ENCODE results near the gene KCTD19. TPM values are rescaled to one million over a fixed set of nuclear protein-coding genes. Genes with fewer than 3 reads are reported as not detected.

Gene KCTD19
- total RNA-seq, 3 donors from 2014 or later = 0.05 TPM; not detected in 2

- TF ChIP-seq CTCF (IDR thresholded peaks at IDR 0.05) = no peak
- ATAC-seq (no peak), DNase-seq (no peak)
- Histone ChIP-seq H3K4me1 (ENCODE audit: low read depth) (peaks cover 5% of the 10 kb centered on the region), H3K4me3 (no peak overlapping the region), H3K9me3 (no peaks in the 10 kb centered on the region), H3K36me3 (ENCODE audit: low read depth) (no peaks in the 10 kb centered on the region)
- intact Hi-C loops (cut with DNase I, micrococcal nuclease) = no loop called here
Measured at GRCh38 chr16:67280090-67281015, 46.2 kb downstream of the KCTD19 start.

- peak; percentile 74 for TF ChIP-seq CTCF (IDR thresholded peaks at IDR 0.05)
- DNase-seq = peak; percentile 82 to 89 (median 85)
- H3K9me3 ChIP-seq = no peaks in the 10 kb centered on the region
- intact Hi-C loops (cut with DNase I, micrococcal nuclease) = no loop called here
- peaks cover 5% of the 10 kb centered on the region for H3K4me1 ChIP-seq (ENCODE audit: low read depth)
- no peaks in the 10 kb centered on the region for H3K36me3 ChIP-seq (ENCODE audit: low read depth)
- peak; percentile 97 for ATAC-seq
- peak within 1 kb of the TSS; percentile 67 for H3K4me3 ChIP-seq
Measured at GRCh38 chr16:67279296-67280089, 47.0 kb downstream of the KCTD19 start, which contains the start of gene PLEKHG4. Gene PLEKHG4, plus strand, starts transcription at chr16:67279532. Its CDS starts 513 bp downstream, at chr16:67280045.

- Histone ChIP-seq H3K36me3 (ENCODE audit: low read depth) (no peaks in the 10 kb centered on the region), H3K4me1 (ENCODE audit: low read depth) (peaks cover 5% of the 10 kb centered on the region), H3K4me3 (peak overlapping the region; percentile 67), H3K9me3 (no peaks in the 10 kb centered on the region)
- no peak for TF ChIP-seq CTCF (IDR thresholded peaks at IDR 0.05)
- peak; percentile 49 for ATAC-seq
- intact Hi-C loops (cut with DNase I, micrococcal nuclease) = no loop called here
- DNase-seq = peak in 2 of 3 donors; percentile 49 to 68
Measured at GRCh38 chr16:67278773-67279295, 47.7 kb downstream of the KCTD19 start.

GRCh38 chr16:67277999-67278772 is 48.4 kb downstream of the KCTD19 start:
- peak in 2 of 3 donors; percentile 16 to 54 for DNase-seq
- Histone ChIP-seq H3K4me1 (ENCODE audit: low read depth) (peaks cover 5% of the 10 kb centered on the region), H3K36me3 (ENCODE audit: low read depth) (no peaks in the 10 kb centered on the region), H3K4me3 (peak overlapping the region; percentile 67), H3K9me3 (no peaks in the 10 kb centered on the region)
- no peak for TF ChIP-seq CTCF (IDR thresholded peaks at IDR 0.05)
- intact Hi-C loops (cut with DNase I, micrococcal nuclease) = no loop called here
- peak; percentile 42 for ATAC-seq

Data from mucosa of descending colon (tissue), 3 donors.